HepG2 (cell line): ENCODE data around the gene CREG2. TPM values are rescaled to one million over a fixed set of nuclear protein-coding genes. Genes with fewer than 3 reads are reported as not detected.
A peak's percentile ranks its signal among the peaks of the same experiment; 100 is the strongest.

ENCODE experiments used
- GPBP1L1 ChIP-seq: sonication (generic); formaldehyde crosslinking; IDR thresholded peaks from 2 replicates; pipeline ENCODE4 v1.5.0; 2020; ENCODE audit warnings: mild to moderate bottlenecking, missing genetic modification reagents
- HNRNPUL1 ChIP-seq: fragments of 200-400 bp; formaldehyde crosslinking; IDR thresholded peaks from 2 replicates; pipeline ENCODE4 v1.6.1; 2017; ENCODE audit warnings: low read depth, mild to moderate bottlenecking, low read length, moderate library complexity
- JUNB ChIP-seq: sonication (generic); formaldehyde crosslinking; IDR thresholded peaks from 2 replicates; pipeline ENCODE4 v1.8.0; 2022; ENCODE audit warnings: missing genetic modification reagents, mild to moderate bottlenecking, borderline replicate concordance
- LCORL ChIP-seq, 2 experiments: fragments of 450-650 bp in 1 of 2; sonication (generic) in 1 of 2; formaldehyde crosslinking in 1 of 2; IDR thresholded peaks; 2 replicates each; pipeline versions ENCODE4 v1.5.0 to v1.6.1; 2017 to 2020; ENCODE audit warnings: antibody characterized with exemption in 1 of 2, missing genetic modification reagents in 1 of 2
- MIER3 ChIP-seq: IDR thresholded peaks from 2 replicates; pipeline ENCODE4 v1.6.1; 2016; ENCODE audit warnings: missing compliant biosample characterization, borderline replicate concordance
- NRL ChIP-seq: sonication (generic); formaldehyde crosslinking; IDR thresholded peaks from 2 replicates; pipeline ENCODE4 v1.5.0; 2020; ENCODE audit warnings: missing genetic modification reagents, mild to moderate bottlenecking, moderate library complexity, borderline replicate concordance
- PHF8 ChIP-seq: sonication (generic); formaldehyde crosslinking; IDR thresholded peaks from 2 replicates; pipeline ENCODE4 v1.5.0; 2020; ENCODE audit warnings: missing genetic modification reagents
- RAD51 ChIP-seq: fragments of 450-650 bp; IDR thresholded peaks from 2 replicates; pipeline ENCODE4 v1.6.1; 2016; ENCODE audit warnings: borderline replicate concordance
- ZNF256 ChIP-seq: sonication (generic); formaldehyde crosslinking; conservative IDR thresholded peaks from 2 replicates; pipeline ENCODE4 v1.4.0; 2020; ENCODE audit warnings: missing genetic modification reagents
- ZNF678 ChIP-seq: sonication (generic); formaldehyde crosslinking; IDR thresholded peaks from 2 replicates; pipeline ENCODE4 v1.4.0; 2020; ENCODE audit warnings: mild to moderate bottlenecking, missing genetic modification reagents
- polyA plus RNA-seq, 8 experiments: library from polyadenylated mRNA; depleted of rRNA in 3 of 8; stranded (reverse) in 7 of 8; unstranded in 1 of 8; fragments of >200 nt; fragmentation: Illumina TruSeq in 4 of 8; extraction: Trizol in 4 of 8; gene quantifications; 2 replicates each; pipeline versions ENCODE4 v1.2.1 to v1.2.3, GENCODE V29; 2011 to 2016; ENCODE audit warnings: low read depth in 4 of 8, missing spikeins in 1 of 8, mixed read lengths in 1 of 8; ENCODE audit not compliant: insufficient read depth in 1 of 8
- total RNA-seq, 5 experiments: library from RNA; depleted of rRNA; stranded (reverse); fragments of >200 nt; fragmentation: Illumina TruSeq; extraction: Trizol; gene quantifications; 2 replicates each; pipeline ENCODE4 v1.2.3, GENCODE V29; 2016; ENCODE audit warnings: low read depth in 1 of 5
- TF ChIP-seq, protein P1 (sequence below): sonication (generic); formaldehyde crosslinking; IDR thresholded peaks from 2 replicates; pipeline ENCODE4 v1.5.1; 2020; ENCODE audit warnings: mild to moderate bottlenecking, missing genetic modification reagents, borderline replicate concordance
- TF ChIP-seq, protein P2 (sequence below): sonication (generic); formaldehyde crosslinking; IDR thresholded peaks from 2 replicates; pipeline ENCODE4 v1.4.0; 2020; ENCODE audit warnings: missing genetic modification reagents
- TF ChIP-seq, protein P3 (sequence below): sonication (generic); formaldehyde crosslinking; IDR thresholded peaks from 2 replicates; pipeline ENCODE4 v1.9.0; 2022; ENCODE audit warnings: low read depth, missing genetic modification reagents
- TF ChIP-seq, protein P4 (sequence below), 2 experiments: sonication (generic) in 1 of 2; formaldehyde crosslinking in 1 of 2; IDR thresholded peaks; 2 replicates each; pipeline versions ENCODE4 v1.4.0 to v1.6.1; 2016 to 2020; ENCODE audit warnings: borderline replicate concordance in 1 of 2, low read depth in 1 of 2, mild to moderate bottlenecking in 1 of 2, missing genetic modification reagents in 1 of 2

Gene CREG2
- total and polyA plus RNA-seq, 2 of the 13 experiments (the other 11 are each of a cell fraction or from before 2014, with no cell fraction given), result 0.18 to 0.26 TPM

DNA sequence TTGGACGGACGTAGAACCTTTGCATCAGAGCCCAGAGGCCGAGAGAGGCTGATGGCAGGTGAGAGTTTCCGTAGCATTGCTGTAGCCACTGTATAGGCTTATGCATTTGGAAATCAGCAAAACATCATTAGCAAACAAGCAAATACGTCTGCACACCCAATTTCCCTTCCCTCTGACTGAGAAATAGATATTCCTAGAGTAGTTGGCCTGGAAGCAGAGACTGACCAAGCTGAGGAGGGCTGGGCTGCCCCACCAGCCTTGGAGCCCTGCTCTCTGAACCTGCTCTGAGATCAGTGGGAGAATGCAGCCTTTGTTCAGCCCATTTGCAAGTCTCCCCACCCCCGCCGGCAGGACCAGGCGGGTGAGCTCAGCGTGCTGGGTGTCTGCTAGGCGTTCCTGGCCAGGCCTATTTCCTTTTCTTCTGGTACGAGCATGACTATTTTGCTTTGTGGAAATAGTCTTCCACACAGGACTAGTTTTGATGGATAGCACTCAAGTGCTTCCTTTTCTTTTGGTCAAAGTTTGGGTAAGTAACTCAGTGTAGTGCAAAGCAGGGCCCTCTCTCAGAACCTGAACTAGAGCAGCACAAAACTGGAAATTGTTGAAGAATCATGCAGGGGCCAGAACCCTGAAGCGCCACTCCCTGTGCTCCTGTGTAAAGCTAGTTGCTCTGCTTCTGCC lies 56.9 kb downstream of the CREG2 start (continued):
- TF ChIP-seq JUNB (no peak), ZNF678 (CRISPR knock-in tag) (no peak), GPBP1L1 (CRISPR knock-in tag) (no peak), NRL (CRISPR knock-in tag) (peak; percentile 84), PHF8 (CRISPR knock-in tag) (peak; percentile 58), RAD51 (no peak), MIER3 (CRISPR knock-in tag) (peak; percentile 47; the same call in 1 of the 2 replicates), LCORL (IDR thresholded peaks at IDR 0.05) (no peak), LCORL (CRISPR knock-in tag; IDR thresholded peaks at IDR 0.05) (peak; percentile 90), ZNF256 (CRISPR knock-in tag) (no peak), HNRNPUL1 (no peak)
- TF ChIP-seq, protein P1, sequence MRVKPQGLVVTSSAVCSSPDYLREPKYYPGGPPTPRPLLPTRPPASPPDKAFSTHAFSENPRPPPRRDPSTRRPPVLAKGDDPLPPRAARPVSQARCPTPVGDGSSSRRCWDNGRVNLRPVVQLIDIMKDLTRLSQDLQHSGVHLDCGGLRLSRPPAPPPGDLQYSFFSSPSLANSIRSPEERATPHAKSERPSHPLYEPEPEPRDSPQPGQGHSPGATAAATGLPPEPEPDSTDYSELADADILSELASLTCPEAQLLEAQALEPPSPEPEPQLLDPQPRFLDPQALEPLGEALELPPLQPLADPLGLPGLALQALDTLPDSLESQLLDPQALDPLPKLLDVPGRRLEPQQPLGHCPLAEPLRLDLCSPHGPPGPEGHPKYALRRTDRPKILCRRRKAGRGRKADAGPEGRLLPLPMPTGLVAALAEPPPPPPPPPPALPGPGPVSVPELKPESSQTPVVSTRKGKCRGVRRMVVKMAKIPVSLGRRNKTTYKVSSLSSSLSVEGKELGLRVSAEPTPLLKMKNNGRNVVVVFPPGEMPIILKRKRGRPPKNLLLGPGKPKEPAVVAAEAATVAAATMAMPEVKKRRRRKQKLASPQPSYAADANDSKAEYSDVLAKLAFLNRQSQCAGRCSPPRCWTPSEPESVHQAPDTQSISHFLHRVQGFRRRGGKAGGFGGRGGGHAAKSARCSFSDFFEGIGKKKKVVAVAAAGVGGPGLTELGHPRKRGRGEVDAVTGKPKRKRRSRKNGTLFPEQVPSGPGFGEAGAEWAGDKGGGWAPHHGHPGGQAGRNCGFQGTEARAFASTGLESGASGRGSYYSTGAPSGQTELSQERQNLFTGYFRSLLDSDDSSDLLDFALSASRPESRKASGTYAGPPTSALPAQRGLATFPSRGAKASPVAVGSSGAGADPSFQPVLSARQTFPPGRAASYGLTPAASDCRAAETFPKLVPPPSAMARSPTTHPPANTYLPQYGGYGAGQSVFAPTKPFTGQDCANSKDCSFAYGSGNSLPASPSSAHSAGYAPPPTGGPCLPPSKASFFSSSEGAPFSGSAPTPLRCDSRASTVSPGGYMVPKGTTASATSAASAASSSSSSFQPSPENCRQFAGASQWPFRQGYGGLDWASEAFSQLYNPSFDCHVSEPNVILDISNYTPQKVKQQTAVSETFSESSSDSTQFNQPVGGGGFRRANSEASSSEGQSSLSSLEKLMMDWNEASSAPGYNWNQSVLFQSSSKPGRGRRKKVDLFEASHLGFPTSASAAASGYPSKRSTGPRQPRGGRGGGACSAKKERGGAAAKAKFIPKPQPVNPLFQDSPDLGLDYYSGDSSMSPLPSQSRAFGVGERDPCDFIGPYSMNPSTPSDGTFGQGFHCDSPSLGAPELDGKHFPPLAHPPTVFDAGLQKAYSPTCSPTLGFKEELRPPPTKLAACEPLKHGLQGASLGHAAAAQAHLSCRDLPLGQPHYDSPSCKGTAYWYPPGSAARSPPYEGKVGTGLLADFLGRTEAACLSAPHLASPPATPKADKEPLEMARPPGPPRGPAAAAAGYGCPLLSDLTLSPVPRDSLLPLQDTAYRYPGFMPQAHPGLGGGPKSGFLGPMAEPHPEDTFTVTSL, result peak; percentile 36; the same call in 1 of the 2 replicates
- TF ChIP-seq, protein P2, sequence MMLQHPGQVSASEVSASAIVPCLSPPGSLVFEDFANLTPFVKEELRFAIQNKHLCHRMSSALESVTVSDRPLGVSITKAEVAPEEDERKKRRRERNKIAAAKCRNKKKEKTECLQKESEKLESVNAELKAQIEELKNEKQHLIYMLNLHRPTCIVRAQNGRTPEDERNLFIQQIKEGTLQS (CRISPR knock-in tag), result peak; percentile 54
- TF ChIP-seq, protein P3, sequence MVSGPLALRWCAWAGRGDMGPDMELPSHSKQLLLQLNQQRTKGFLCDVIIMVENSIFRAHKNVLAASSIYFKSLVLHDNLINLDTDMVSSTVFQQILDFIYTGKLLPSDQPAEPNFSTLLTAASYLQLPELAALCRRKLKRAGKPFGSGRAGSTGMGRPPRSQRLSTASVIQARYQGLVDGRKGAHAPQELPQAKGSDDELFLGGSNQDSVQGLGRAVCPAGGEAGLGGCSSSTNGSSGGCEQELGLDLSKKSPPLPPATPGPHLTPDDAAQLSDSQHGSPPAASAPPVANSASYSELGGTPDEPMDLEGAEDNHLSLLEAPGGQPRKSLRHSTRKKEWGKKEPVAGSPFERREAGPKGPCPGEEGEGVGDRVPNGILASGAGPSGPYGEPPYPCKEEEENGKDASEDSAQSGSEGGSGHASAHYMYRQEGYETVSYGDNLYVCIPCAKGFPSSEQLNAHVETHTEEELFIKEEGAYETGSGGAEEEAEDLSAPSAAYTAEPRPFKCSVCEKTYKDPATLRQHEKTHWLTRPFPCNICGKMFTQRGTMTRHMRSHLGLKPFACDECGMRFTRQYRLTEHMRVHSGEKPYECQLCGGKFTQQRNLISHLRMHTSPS (CRISPR knock-in tag), result 0 out of 2 replicates have a peak, but pooled peaks have one; percentile 20
- TF ChIP-seq, protein P4, sequence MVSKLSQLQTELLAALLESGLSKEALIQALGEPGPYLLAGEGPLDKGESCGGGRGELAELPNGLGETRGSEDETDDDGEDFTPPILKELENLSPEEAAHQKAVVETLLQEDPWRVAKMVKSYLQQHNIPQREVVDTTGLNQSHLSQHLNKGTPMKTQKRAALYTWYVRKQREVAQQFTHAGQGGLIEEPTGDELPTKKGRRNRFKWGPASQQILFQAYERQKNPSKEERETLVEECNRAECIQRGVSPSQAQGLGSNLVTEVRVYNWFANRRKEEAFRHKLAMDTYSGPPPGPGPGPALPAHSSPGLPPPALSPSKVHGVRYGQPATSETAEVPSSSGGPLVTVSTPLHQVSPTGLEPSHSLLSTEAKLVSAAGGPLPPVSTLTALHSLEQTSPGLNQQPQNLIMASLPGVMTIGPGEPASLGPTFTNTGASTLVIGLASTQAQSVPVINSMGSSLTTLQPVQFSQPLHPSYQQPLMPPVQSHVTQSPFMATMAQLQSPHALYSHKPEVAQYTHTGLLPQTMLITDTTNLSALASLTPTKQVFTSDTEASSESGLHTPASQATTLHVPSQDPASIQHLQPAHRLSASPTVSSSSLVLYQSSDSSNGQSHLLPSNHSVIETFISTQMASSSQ (IDR thresholded peaks at IDR 0.05; ENCODE audit: low read depth), result no peak
- TF ChIP-seq, protein P4 (CRISPR knock-in tag; IDR thresholded peaks at IDR 0.05; ENCODE audit: borderline replicate concordance), result peak; percentile 70; the same call in 1 of the 2 replicates
